ENCODE measurements around the gene MERTK.

- TF ChIP-seq CTCF (IDR thresholded peaks at IDR 0.05; ENCODE audit: low read length) (no peak), EZH2 (optimal IDR thresholded peaks at IDR 0.05; ENCODE audit: low read depth, low read length) (no peak), EZH2phosphoT487 (IDR thresholded peaks at IDR 0.05; ENCODE audit: low read length) (no peak)
Observed at GRCh38 chr2:111984213-111984604, 85.8 kb downstream of the MERTK start.

Data from MM.1S (cell line).